Measurements from ENCODE around the gene MSN.

- TF ChIP-seq, protein P1, sequence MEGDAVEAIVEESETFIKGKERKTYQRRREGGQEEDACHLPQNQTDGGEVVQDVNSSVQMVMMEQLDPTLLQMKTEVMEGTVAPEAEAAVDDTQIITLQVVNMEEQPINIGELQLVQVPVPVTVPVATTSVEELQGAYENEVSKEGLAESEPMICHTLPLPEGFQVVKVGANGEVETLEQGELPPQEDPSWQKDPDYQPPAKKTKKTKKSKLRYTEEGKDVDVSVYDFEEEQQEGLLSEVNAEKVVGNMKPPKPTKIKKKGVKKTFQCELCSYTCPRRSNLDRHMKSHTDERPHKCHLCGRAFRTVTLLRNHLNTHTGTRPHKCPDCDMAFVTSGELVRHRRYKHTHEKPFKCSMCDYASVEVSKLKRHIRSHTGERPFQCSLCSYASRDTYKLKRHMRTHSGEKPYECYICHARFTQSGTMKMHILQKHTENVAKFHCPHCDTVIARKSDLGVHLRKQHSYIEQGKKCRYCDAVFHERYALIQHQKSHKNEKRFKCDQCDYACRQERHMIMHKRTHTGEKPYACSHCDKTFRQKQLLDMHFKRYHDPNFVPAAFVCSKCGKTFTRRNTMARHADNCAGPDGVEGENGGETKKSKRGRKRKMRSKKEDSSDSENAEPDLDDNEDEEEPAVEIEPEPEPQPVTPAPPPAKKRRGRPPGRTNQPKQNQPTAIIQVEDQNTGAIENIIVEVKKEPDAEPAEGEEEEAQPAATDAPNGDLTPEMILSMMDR (IDR thresholded peaks at IDR 0.05 in 4 of 5, conservative IDR thresholded peaks at IDR 0.05 in 1 of 5) = no peak
- TF ChIP-seq POLR2A (IDR thresholded peaks at IDR 0.05) = no peak
Observed at GRCh38 chrX:65706041-65706828, 38.8 kb downstream of the MSN start.

All from gastrocnemius medialis (tissue), 4 donors.